CD14-positive monocyte (primary cell): Measurements from ENCODE around the gene BFSP2. TPM values are rescaled to one million over a fixed set of nuclear protein-coding genes. Genes with fewer than 3 reads are reported as not detected.

Experiments used
- DNase-seq, 3 donors: peaks; one replicate each; pipeline ENCODE4 v3.0.0-alpha.2; 2011 to 2022
- H2AFZ ChIP-seq: 2 replicates; pipeline ENCODE4 v1.6.0; 2012; ENCODE audit warnings: mild to moderate bottlenecking, low read depth, low read length, inconsistent platforms; ENCODE audit not compliant: insufficient read depth, poor library complexity, severe bottlenecking
- H3K27ac ChIP-seq, 2 donors: 1 replicate in 1 of 2; 2 replicates in 1 of 2; pipeline ENCODE4 v1.5.1; 2012 to 2013; ENCODE audit warnings: low read length in 2 of 2, control low read depth in 1 of 2, inconsistent platforms in 1 of 2, low read depth in 1 of 2, mild to moderate bottlenecking in 1 of 2
- H3K27me3 ChIP-seq, 2 donors: one replicate each; pipeline versions ENCODE4 v1.6.0 to v1.6.1; 2011 to 2013; ENCODE audit warnings: low read length in 2 of 2; ENCODE audit not compliant: control insufficient read depth in 2 of 2, insufficient read depth in 2 of 2
- H3K36me3 ChIP-seq, 2 donors: replicated peaks in 1 of 2; 1 replicate in 1 of 2; 2 replicates in 1 of 2; pipeline versions ENCODE4 v1.5.1 to v1.6.1; 2012 to 2013; ENCODE audit warnings: low read length in 2 of 2, control low read depth in 1 of 2, inconsistent platforms in 1 of 2, mild to moderate bottlenecking in 1 of 2; ENCODE audit not compliant: insufficient read depth in 2 of 2, control insufficient read depth in 1 of 2
- H3K4me1 ChIP-seq, 2 donors: 1 replicate in 1 of 2; 2 replicates in 1 of 2; pipeline versions ENCODE4 v1.5.1 to v1.6.1; 2012 to 2013; ENCODE audit warnings: low read length in 2 of 2, control low read depth in 1 of 2, inconsistent platforms in 1 of 2, mild to moderate bottlenecking in 1 of 2, moderate library complexity in 1 of 2; ENCODE audit not compliant: insufficient read depth in 2 of 2, control insufficient read depth in 1 of 2
- H3K4me2 ChIP-seq: replicated peaks from 2 replicates; pipeline ENCODE3; 2012; ENCODE audit warnings: low read length, moderate library complexity, mild to moderate bottlenecking; ENCODE audit not compliant: poor library complexity, severe bottlenecking; ENCODE audit errors: extremely low read depth
- H3K4me3 ChIP-seq, 3 experiments: fragments of 200-600 bp in 1 of 3; sonication (generic) in 1 of 3; replicated peaks in 1 of 3; 1 replicate in 2 of 3; 2 replicates in 1 of 3; pipeline ENCODE4 v1.5.1; 2011 to 2013; ENCODE audit warnings: low read length in 3 of 3, mild to moderate bottlenecking in 3 of 3, control low read depth in 2 of 3, low read depth in 2 of 3, inconsistent platforms in 1 of 3, moderate library complexity in 1 of 3
- H3K79me2 ChIP-seq: 2 replicates; pipeline ENCODE4 v1.6.0; 2012; ENCODE audit warnings: mild to moderate bottlenecking, control low read depth, inconsistent platforms, low read length, moderate library complexity; ENCODE audit not compliant: insufficient read depth
- H3K9ac ChIP-seq: 2 replicates; pipeline ENCODE4 v1.6.0; 2017; ENCODE audit warnings: low read length, mild to moderate bottlenecking; ENCODE audit not compliant: insufficient read depth, poor library complexity, severe bottlenecking
- H3K9me3 ChIP-seq, 2 donors: replicated peaks in 1 of 2; 1 replicate in 1 of 2; 2 replicates in 1 of 2; pipeline versions ENCODE4 v1.5.1 to v1.6.1; 2012 to 2013; ENCODE audit warnings: low read length in 2 of 2, control low read depth in 1 of 2; ENCODE audit not compliant: control insufficient read depth in 1 of 2, insufficient read depth in 1 of 2
- H4K20me1 ChIP-seq: 2 replicates; pipeline ENCODE4 v1.6.0; 2012; ENCODE audit warnings: mild to moderate bottlenecking, low read length, control low read depth, moderate library complexity; ENCODE audit not compliant: insufficient read depth
- H3K27ac Mint-ChIP-seq, 7 donors: one replicate each; pipeline ENCODE4 v1.8.0; 2020; ENCODE audit warnings: mild to moderate bottlenecking in 7 of 7, mixed read lengths in 7 of 7, moderate library complexity in 6 of 7, inconsistent platforms in 2 of 7
- H3K27me3 Mint-ChIP-seq, 3 donors: one replicate each; pipeline ENCODE4 v1.8.0; 2021 to 2022; ENCODE audit warnings: low read depth in 3 of 3, mild to moderate bottlenecking in 3 of 3, mixed read lengths in 3 of 3, moderate library complexity in 3 of 3, inconsistent platforms in 1 of 3
- H3K36me3 Mint-ChIP-seq, 2 donors: one replicate each; pipeline ENCODE4 v1.8.0; 2020; ENCODE audit warnings: mixed read lengths in 2 of 2, inconsistent platforms in 1 of 2, mild to moderate bottlenecking in 1 of 2
- H3K4me1 Mint-ChIP-seq: one replicate; pipeline ENCODE4 v1.8.0; 2020; ENCODE audit warnings: mild to moderate bottlenecking, mixed read lengths
- H3K4me3 Mint-ChIP-seq, 2 donors: one replicate each; pipeline ENCODE4 v1.8.0; 2020; ENCODE audit warnings: mild to moderate bottlenecking in 2 of 2, mixed read lengths in 2 of 2, moderate library complexity in 1 of 2
- H3K9me3 Mint-ChIP-seq, 7 donors: one replicate each; pipeline ENCODE4 v1.8.0; 2020 to 2022; ENCODE audit warnings: mixed read lengths in 7 of 7, mild to moderate bottlenecking in 6 of 7, moderate library complexity in 6 of 7, inconsistent platforms in 2 of 7
- CTCF ChIP-seq: fragments of 200-600 bp; IDR thresholded peaks from one replicate; pipeline ENCODE4 v1.8.0; 2022; ENCODE audit warnings: antibody characterized with exemption, mild to moderate bottlenecking
- WGBS: methylation state at CpG from one replicate; pipeline ENCODE4 v1.1.5; 2013; ENCODE audit warnings: missing lambda C conversion rate; ENCODE audit not compliant: insufficient coverage; 5-methylcytosine and 5-hydroxymethylcytosine counted together
- intact Hi-C, 2 donors: fragments of 100-400 bp; cut with micrococcal nuclease; formaldehyde crosslinking; loops; one replicate each; pipeline versions ENCODE4 v1.15.0 to v1.15.1; 2023
- polyA plus RNA-seq, 3 donors: library from polyadenylated mRNA; depleted of rRNA in 1 of 3; unstranded in 2 of 3; stranded (reverse) in 1 of 3; fragments of 300-500 nt in 2 of 3; fragments of >200 nt in 1 of 3; fragmentation: Illumina TruSeq in 2 of 3; gene quantifications; 1 replicate in 2 of 3; 2 replicates in 1 of 3; pipeline ENCODE4 v1.2.3, GENCODE V29; 2012 to 2021

The BFSP2 gene
- polyA plus RNA-seq, 3 donors: not detected

DNA sequence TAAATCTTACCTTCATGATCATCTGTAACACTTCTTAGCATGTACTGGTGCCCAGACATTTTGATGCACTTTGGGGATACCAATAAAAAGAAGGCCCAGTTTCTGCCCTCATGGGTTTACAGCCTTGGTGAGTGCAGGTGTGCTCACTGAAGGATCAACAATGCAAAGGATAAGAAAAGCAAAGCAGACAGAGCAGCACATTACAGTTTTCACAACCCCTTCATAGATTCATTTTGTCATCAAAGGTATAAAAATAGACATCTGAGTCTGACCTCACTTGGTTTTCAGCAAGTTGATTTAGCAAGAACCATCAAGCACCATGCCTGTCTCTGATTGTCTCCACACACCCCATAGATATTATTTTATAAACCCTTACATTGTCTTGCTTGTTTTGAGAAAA is 77.6 kb downstream of the BFSP2 start:
- H2AFZ ChIP-seq: no peak overlapping the region
- no peaks in the 10 kb centered on the region for H3K27me3 ChIP-seq
- Mint-ChIP-seq H3K4me1 (peaks cover 13% of the 10 kb centered on the region), H3K4me3 (no peak overlapping the region), H3K27ac (no peak overlapping the region), H3K9me3 (peaks cover 0 to 3% (median 0%) of the 10 kb centered on the region in 7 donors), H3K27me3 (peaks cover 0 to 1% (median 0%) of the 10 kb centered on the region in 3 donors), H3K36me3 (no peaks in the 10 kb centered on the region)
- H3K27ac ChIP-seq: no peak overlapping the region
- DNase-seq: no peak
- no peaks in the 10 kb centered on the region for H3K9me3 ChIP-seq
- H3K4me2 ChIP-seq: no peak overlapping the region
- no peaks in the 10 kb centered on the region for H4K20me1 ChIP-seq
- TF ChIP-seq CTCF: no peak
- intact Hi-C loops: no loop called here
- no peaks in the 10 kb centered on the region for H3K36me3 ChIP-seq
- H3K9ac ChIP-seq: no peak overlapping the region
- no peaks in the 10 kb centered on the region for H3K79me2 ChIP-seq
- no peak overlapping the region for H3K4me3 ChIP-seq
- peaks cover 0 to 6% of the 10 kb centered on the region in 2 donors for H3K4me1 ChIP-seq

- Histone ChIP-seq H3K4me3 (no peak overlapping the region), H3K36me3 (no peaks in the 10 kb centered on the region), H4K20me1 (no peaks in the 10 kb centered on the region), H2AFZ (no peak overlapping the region), H3K4me1 (peaks cover 0 to 6% of the 10 kb centered on the region in 2 donors), H3K27ac (no peak overlapping the region), H3K79me2 (no peaks in the 10 kb centered on the region), H3K9ac (no peak overlapping the region), H3K27me3 (no peaks in the 10 kb centered on the region), H3K4me2 (no peak overlapping the region), H3K9me3 (no peaks in the 10 kb centered on the region)
- no peak for TF ChIP-seq CTCF
- Mint-ChIP-seq H3K9me3 (peaks cover 0 to 6% (median 0%) of the 10 kb centered on the region in 7 donors), H3K36me3 (no peaks in the 10 kb centered on the region), H3K4me1 (peaks cover 13% of the 10 kb centered on the region), H3K4me3 (no peak overlapping the region), H3K27me3 (peaks cover 0 to 1% (median 0%) of the 10 kb centered on the region in 3 donors), H3K27ac (no peak overlapping the region)
- DNase-seq: no peak
- intact Hi-C loops: no loop called here
- no CpG with 5 or more reads among the region's 1 CpG for WGBS
Measured at GRCh38 chr3:133478624-133479023, 78.8 kb downstream of the BFSP2 start.
